BE2C (cell line): Measurements from ENCODE around the gene FBXW11.
A peak's percentile ranks its signal among the peaks of the same experiment; 100 is the strongest.

ENCODE experiments used
- DNase-seq: peaks from one replicate; pipeline ENCODE4 v3.0.0-alpha.2; 2020
- H3K27me3 ChIP-seq: fragments of 250-450 bp; sonication (Bioruptor Pico); 2 replicates; pipeline ENCODE4 v1.5.1; 2020; ENCODE audit warnings: mild to moderate bottlenecking
- H3K36me3 ChIP-seq: fragments of 250-450 bp; sonication (Bioruptor Pico); 2 replicates; pipeline ENCODE4 v1.5.1; 2020; ENCODE audit warnings: mild to moderate bottlenecking
- H3K4me1 ChIP-seq: fragments of 250-450 bp; sonication (Bioruptor Pico); 2 replicates; pipeline ENCODE4 v1.5.1; 2020
- H3K4me3 ChIP-seq: 2 replicates; pipeline ENCODE4 v1.5.1; 2011; ENCODE audit warnings: low read depth, low read length
- H3K9me3 ChIP-seq: fragments of 250-450 bp; sonication (Bioruptor Pico); 2 replicates; pipeline ENCODE4 v1.5.1; 2020
- CTCF ChIP-seq: IDR thresholded peaks from 2 replicates; pipeline ENCODE4 v1.5.1; 2012; ENCODE audit warnings: mild to moderate bottlenecking, low read depth, low read length

Gene FBXW11

GRCh38 chr5:171914726-171915338 is 91.6 kb downstream of the FBXW11 start:
- TF ChIP-seq CTCF, result no peak
- no peak for DNase-seq
- H3K9me3 ChIP-seq, result no peaks in the 10 kb centered on the region

GRCh38 chr5:171913987-171914273 is 92.5 kb downstream of the FBXW11 start:
- H3K4me1 ChIP-seq, result no peaks in the 10 kb centered on the region; the same call in 1 of the 2 replicates
- no peaks in the 10 kb centered on the region for H3K27me3 ChIP-seq
- H3K9me3 ChIP-seq, result no peaks in the 10 kb centered on the region
- H3K36me3 ChIP-seq, result no peaks in the 10 kb centered on the region
- no peak for TF ChIP-seq CTCF
- no peak overlapping the region for H3K4me3 ChIP-seq
- DNase-seq, result no peak

More at GRCh38 chr5:171914726-171915338, 91.6 kb downstream of the FBXW11 start:
- H3K4me3 ChIP-seq, result no peak overlapping the region
- no peaks in the 10 kb centered on the region for H3K36me3 ChIP-seq
- H3K27me3 ChIP-seq, result no peaks in the 10 kb centered on the region
- H3K4me1 ChIP-seq, result peaks cover 2% of the 10 kb centered on the region; the same call in 1 of the 2 replicates

GRCh38 chr5:171911152-171911551 is 95.3 kb downstream of the FBXW11 start:
- Histone ChIP-seq H3K4me3 (no peak overlapping the region), H3K36me3 (no peaks in the 10 kb centered on the region), H3K4me1 (no peaks in the 10 kb centered on the region; the same call in 1 of the 2 replicates), H3K27me3 (no peaks in the 10 kb centered on the region), H3K9me3 (no peaks in the 10 kb centered on the region)
- DNase-seq, result no peak
- TF ChIP-seq CTCF, result no peak

GRCh38 chr5:171908638-171909037 is 97.8 kb downstream of the FBXW11 start:
- Histone ChIP-seq H3K27me3 (no peaks in the 10 kb centered on the region), H3K9me3 (no peaks in the 10 kb centered on the region), H3K4me1 (no peaks in the 10 kb centered on the region), H3K4me3 (no peak overlapping the region), H3K36me3 (no peaks in the 10 kb centered on the region; the same call in 1 of the 2 replicates)
- no peak for TF ChIP-seq CTCF
- no peak for DNase-seq

- H3K36me3 ChIP-seq, result no peaks in the 10 kb centered on the region; the same call in 1 of the 2 replicates
- H3K4me1 ChIP-seq, result no peaks in the 10 kb centered on the region
- DNase-seq, result peak; percentile 62
- no peak overlapping the region for H3K4me3 ChIP-seq
- TF ChIP-seq CTCF, result peak; percentile 83
- H3K27me3 ChIP-seq, result no peaks in the 10 kb centered on the region
- no peaks in the 10 kb centered on the region for H3K9me3 ChIP-seq
These were observed 98.6 kb downstream of the FBXW11 start for GRCh38 chr5:171907725-171908343.
